Measurements from ENCODE around the gene MAD1L1. TPM values are rescaled to one million over a fixed set of nuclear protein-coding genes. Genes with fewer than 3 reads are reported as not detected.

The MAD1L1 gene
- total and polyA plus RNA-seq, 2 of the 8 experiments (the other 6 are each of a cell fraction or from before 2014, with no cell fraction given), result 40.4 to 44.6 TPM

DNA sequence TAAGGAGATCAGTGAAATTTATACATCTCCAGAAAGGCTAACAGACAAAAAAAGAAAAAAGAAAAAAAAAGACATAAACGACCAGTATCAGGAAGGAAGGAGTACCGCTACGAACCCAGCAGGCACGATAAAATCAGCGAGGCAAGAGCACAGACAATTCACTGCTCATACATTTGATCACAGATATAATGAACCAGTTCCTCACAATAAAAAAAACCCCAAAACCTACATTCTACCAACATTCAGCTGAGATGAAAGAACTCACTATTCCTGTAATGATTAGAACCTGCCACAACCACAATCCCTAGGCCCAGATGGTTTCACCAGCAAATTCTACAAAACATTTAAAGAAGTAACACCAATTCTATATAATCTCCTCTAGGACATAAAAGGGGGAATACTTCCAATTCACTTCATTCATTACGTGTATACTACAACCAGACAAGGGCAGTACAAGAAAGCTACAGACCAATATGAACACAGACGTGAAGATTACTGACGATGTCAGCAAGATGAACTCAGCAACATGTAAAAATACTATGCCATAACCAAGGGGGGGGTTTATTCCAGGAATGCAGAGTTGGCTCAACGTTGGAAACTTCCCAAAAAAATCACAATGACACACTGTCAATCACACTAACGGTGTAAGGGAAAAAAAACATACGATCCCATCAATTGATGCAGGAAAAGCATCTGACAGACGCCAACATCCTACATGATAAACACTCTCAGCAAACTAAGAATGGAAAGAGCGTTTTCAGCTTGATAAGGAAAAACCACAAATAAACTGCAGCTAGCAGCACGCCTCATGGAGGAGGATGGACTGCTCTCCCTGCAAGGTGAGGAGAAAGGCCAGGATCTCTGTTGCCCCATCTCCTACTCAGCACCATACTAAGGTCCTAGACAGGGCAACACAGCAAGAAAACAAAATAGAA, 306.5 kb downstream of the MAD1L1 start:
- Histone ChIP-seq H2BK12ac (ENCODE audit: low read depth, low read length) (no peak overlapping the region), H3K9ac (replicated peaks in 1 of 4; ENCODE audit: extremely low read depth in 1 of 4, low read depth in 3 of 4, low read length in 3 of 4) (no peak overlapping the region), H3K27ac (ENCODE audit: low read depth, low read length) (no peak overlapping the region; the same call in 1 of the 2 replicates), H4K8ac (ENCODE audit: extremely low read depth, insufficient read depth, low read length) (no peak overlapping the region), H2BK20ac (ENCODE audit: low read length) (no peak overlapping the region), H3K4me1 (replicated peaks in 1 of 4; ENCODE audit: control insufficient read depth in 3 of 4, insufficient read depth in 4 of 4, low read length in 3 of 4) (no peaks in the 10 kb centered on the region), H3K56ac (replicated peaks; ENCODE audit: insufficient read length, low read depth, low read length) (no peak overlapping the region), H3K4me2 (ENCODE audit: insufficient read depth in 1 of 2, low read depth in 2 of 2, low read length in 2 of 2) (no peak overlapping the region), H4K91ac (replicated peaks; ENCODE audit: insufficient read length, low read length) (no peak overlapping the region), H2AK5ac (ENCODE audit: low read depth, low read length) (no peak overlapping the region), H3K4me3 (ENCODE audit: extremely low read depth in 1 of 4, insufficient read depth in 2 of 4, low read depth in 3 of 4, low read length in 4 of 4) (no peak overlapping the region), H3K18ac (ENCODE audit: extremely low read depth, low read length) (no peak overlapping the region), H3K23me2 (ENCODE audit: low read depth, low read length) (no peaks in the 10 kb centered on the region), H3K14ac (ENCODE audit: insufficient read length) (no peak overlapping the region), H3K27me3 (replicated peaks in 1 of 4; ENCODE audit: control insufficient read depth in 3 of 4, extremely low read depth in 1 of 4, insufficient read depth in 3 of 4, low read length in 3 of 4) (no peaks in the 10 kb centered on the region), H2BK15ac (ENCODE audit: low read length) (no peak overlapping the region), H4K20me1 (replicated peaks in 1 of 2; ENCODE audit: control insufficient read depth in 1 of 2, insufficient read depth in 2 of 2, low read length in 2 of 2) (peaks cover 0 to 6% of the 10 kb centered on the region in 2 experiments), H3K4ac (replicated peaks; ENCODE audit: insufficient read length, low read depth, low read length) (no peak overlapping the region), H3K9me3 (ENCODE audit: insufficient read depth in 2 of 2, low read depth in 1 of 2, low read length in 1 of 2) (peaks cover 0 to 9% of the 10 kb centered on the region in 2 experiments; a peak in 2 of 4 replicates), H3K79me1 (ENCODE audit: low read depth, low read length) (peaks cover 5% of the 10 kb centered on the region), H3K36me3 (ENCODE audit: control insufficient read depth in 2 of 4, insufficient read depth in 4 of 4, low read length in 3 of 4) (no peaks in the 10 kb centered on the region; a peak in 1 of 8 replicates), H4K5ac (ENCODE audit: insufficient read length, low read depth, low read length) (no peak overlapping the region), H3K23ac (ENCODE audit: insufficient read length) (no peak overlapping the region), H2AFZ (ENCODE audit: low read length) (no peak overlapping the region), H2BK120ac (replicated peaks; ENCODE audit: low read depth, low read length) (no peak overlapping the region), H2BK5ac (ENCODE audit: low read depth, low read length) (no peak overlapping the region), H3K79me2 (ENCODE audit: control insufficient read depth in 1 of 2, insufficient read depth in 2 of 2, low read length in 2 of 2) (no peaks in the 10 kb centered on the region)
- ChIA-PET CTCF (ENCODE audit: partially characterized antibody) (interaction anchor here (0.6 to 1.8 kb wide), 4 partner anchors 13 to 1687 kb away, joined by 3 to 4 read pairs (median 4); no protein-coding TSS in a partner anchor), POLR2A (ENCODE audit: partially characterized antibody) (no interaction called here)
- WGBS, 2 experiments (ENCODE audit: extremely low coverage in 1 of 2, insufficient coverage in 1 of 2, insufficient read length in 1 of 2, insufficient replicate concordance in 2 of 2, low coverage in 1 of 2, low lambda C conversion rate in 2 of 2, missing lambda C conversion rate in 1 of 2), result 88% methylated on average over 14 of the region's 14 CpGs; no CpG with 5 or more reads in 1 of the 2 experiments
- FAIRE-seq, result no peak
- no peak for DNase-seq (ENCODE audit: low read depth in 1 of 2, low spot score in 2 of 2)
- TF ChIP-seq SP1 (IDR thresholded peaks at IDR 0.05; ENCODE audit: low read depth, low read length) (no peak), ASH2L (IDR thresholded peaks at IDR 0.05; ENCODE audit: low read length) (no peak), ATF2 (IDR thresholded peaks at IDR 0.05; ENCODE audit: low read length) (no peak), SAP30 (IDR thresholded peaks at IDR 0.05; ENCODE audit: insufficient read depth, insufficient replicate concordance, low read length) (no peak), JUN (IDR thresholded peaks at IDR 0.05; ENCODE audit: low read depth, low read length) (no peak), SUZ12 (IDR thresholded peaks at IDR 0.05; ENCODE audit: low read length) (no peak), YY1 (IDR thresholded peaks at IDR 0.05; ENCODE audit: low read depth, low read length) (no peak), POU5F1 (IDR thresholded peaks at IDR 0.05; ENCODE audit: low read depth, low read length) (no peak), TBP (IDR thresholded peaks at IDR 0.05; ENCODE audit: low read depth, low read length) (no peak), MAX (IDR thresholded peaks at IDR 0.05) (no peak)
